COR-L47 (cell line): ENCODE measurements around the gene CSTB.

Source experiments
- DNase-seq: peaks from one replicate; lab custom pipeline; 2025; lab: John Stamatoyannopoulos, UW

CSTB gene

DNA sequence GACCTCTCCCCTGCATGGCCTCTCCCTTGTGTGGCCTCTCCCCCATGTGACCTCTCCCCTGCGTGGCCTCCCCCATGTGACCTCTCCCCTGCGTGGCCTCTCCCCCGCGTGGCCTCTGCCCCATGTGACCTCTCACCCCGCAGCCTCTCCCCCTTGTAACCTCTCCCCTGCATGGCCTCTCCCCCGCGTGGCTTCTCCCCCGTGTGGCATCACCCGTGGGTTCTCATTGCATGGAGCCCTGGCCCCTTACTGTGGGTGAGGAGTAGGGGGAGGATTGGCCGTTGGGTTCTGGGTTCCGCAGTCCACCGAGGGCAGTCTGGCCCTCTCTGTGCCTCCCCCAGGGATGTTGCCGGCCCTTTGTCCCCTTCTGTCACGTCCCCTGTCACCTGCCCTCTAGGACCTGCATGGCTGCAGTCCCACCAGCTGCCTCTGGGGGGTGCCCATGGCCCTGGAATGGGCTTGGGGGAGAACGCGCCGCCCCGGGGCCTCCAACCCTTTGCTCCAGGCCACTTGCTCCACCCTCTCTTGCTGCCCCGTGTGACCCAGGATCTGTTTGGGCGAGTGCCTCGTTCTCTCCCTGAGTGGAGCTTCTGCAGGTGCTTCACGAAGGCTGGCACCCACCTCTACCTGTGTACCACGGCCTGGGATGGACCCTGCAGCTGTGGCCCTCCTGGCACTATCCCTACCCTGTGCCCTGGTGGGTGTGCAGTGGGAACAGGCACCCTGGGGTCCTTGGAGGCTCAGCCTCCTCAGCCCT, 34.6 kb upstream of the CSTB start:
- DNase-seq: peak; percentile 64

- DNase-seq: no peak
Observed at GRCh38 chr21:43809853-43810504, 33.9 kb upstream of the CSTB start.

DNA sequence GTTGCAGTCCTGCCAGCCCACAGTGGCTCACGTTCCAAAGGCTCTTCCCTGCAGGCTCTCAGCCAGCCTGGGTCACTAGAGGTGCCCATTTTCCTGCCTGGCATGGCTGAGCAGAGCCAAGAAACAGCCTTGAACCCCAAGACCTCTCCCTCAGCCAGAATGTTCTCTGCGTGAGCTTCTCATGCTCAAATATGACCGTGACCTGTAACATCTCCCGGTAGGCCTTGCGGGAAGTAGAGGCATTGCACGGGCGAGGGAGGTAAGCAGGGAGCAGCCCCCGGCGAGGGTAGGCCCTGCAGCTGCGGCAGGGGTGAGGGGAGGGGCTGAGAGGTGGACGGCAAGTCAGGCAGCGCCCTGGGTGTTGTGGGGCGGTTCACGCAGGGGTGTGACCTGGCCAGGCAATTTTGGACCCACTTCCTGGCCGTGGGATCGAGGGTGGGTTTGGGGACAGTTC, 33.3 kb upstream of the CSTB start:
- no peak for DNase-seq

- DNase-seq: no peak
Observed at GRCh38 chr21:43808832-43809251, 32.7 kb upstream of the CSTB start.

GRCh38 chr21:43808367-43808766, 32.3 kb upstream of the CSTB start:
- no peak for DNase-seq

DNA sequence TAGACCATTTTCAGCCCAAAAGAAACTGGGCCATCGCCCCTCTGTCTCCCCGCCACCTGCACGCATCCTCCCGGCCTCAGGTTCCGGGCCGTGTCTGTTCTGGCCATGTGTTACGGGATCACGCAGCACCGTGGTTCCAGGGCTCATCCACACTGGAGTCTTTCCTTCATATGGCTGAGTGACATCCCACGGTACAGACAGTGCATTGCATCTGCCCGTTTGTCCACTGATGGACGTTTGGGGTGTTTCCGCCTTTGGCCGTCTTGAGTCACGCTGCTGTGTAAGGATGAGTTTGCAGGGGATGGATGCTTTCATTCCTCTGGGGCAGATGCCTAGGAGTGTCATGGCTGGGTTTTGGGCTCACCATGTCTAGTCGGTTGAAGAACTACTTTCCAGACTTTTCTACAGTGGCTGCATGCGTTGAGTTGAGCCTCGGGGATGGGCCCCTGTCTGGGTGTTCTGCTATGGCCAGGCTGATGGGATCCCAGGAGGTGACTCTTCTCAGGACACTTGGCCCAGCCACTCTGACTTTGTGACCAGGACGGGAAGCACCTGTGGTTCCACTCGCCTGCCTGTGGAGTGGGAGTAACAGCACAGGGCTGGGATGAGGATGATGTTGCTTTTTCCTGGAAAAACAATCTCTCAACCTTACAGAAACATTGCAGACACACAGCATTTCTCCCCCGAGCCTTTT, 30.1 kb upstream of the CSTB start:
- no peak for DNase-seq

GRCh38 chr21:43805275-43805800, 29.2 kb upstream of the CSTB start:
- no peak for DNase-seq

DNA sequence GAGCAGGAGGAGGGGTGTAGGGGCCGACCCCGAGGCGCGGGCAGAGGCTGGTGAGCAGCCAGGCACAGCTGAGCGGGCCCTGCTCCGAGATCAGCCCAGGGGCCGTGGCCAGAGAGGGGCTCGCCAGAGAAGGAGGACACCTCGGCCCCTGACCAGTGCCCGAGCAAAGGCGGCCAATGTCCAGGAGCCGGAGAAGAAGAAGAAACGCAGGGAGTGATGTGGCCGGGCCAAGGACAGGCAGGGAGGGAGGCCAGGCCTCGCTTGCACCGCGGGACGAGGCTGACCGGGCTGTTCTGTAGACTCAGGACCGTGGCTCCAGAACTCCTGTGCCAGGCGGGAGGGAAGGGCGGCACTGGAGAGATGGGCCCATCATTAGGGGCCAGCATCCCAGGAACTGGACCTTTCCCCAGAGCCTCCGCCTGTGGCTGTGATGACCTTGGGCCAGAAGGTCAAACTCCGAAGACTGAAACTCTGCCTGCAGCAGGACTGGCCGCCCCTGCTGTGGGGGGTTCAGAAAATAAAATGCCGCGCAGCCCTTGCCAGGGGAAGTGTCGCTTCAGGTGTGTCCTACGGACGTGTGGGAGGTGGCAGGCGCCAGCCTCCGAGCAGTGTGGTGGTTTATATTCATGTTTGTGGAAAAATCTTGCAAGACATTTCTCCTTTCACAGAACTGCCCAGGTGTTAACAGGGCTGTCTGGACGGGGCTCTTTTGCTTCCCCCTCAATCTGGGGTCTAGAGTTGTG, 27.6 kb upstream of the CSTB start:
- DNase-seq: no peak

GRCh38 chr21:43802713-43803313, 26.7 kb upstream of the CSTB start:
- DNase-seq: no peak

DNA sequence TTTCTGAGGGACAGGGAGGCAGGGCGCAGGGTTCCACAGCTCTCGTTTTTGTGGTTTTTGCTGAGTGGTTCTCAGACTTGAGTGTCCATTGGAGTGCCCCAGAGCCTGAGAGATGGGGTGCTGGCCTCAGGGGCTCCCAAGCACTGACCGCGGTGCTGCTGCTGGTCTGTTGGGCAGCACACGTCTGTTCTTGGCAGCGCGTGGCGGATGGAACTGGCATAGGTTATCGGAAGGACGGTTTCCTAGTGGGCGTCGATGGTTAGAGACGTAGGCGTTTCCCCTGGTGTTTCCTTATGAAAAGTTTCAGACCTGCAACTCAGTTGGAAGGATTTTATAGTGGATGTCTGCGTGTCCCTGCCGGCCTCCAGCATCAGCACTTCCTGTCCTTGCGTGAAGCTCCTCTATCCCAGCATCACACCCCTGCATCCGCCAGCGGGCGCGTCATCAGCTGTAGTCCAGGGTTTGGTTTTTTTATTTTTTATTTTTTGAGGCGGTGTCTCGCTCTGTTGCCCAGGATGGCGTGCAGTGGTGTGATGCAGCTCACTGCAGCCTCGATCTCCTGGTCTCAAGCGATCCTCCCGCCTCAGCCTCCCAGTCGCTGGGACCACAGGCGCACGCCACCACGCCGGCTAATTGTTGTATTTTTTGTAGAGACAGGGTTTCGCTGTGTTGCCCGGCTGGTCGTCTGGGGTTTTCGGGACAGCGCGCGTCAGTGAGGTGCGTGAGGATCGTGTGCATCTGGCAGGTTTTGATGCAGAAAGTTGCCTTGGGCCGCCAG, 25.1 kb upstream of the CSTB start:
- no peak for DNase-seq

DNA sequence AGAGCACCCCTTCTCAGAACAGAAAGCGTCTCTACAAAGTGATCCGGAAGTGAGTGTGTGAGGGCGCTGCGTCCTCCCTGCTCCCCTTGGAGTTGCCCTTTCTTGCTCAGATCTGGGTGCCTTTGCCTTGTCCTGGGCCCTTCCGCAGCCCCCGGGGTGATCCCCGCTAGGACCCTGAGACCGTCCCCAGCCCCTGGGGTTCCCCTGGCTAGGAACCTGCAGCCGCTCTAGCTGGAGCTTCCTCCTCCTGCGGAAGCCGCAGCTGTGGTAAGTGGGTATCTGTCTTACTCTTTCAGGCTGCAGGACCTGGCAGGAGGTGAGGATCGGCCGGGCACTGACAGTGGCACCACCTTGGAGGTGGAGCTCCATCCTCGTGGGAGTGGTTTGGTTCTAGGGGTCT, 24.5 kb upstream of the CSTB start:
- DNase-seq: no peak

DNA sequence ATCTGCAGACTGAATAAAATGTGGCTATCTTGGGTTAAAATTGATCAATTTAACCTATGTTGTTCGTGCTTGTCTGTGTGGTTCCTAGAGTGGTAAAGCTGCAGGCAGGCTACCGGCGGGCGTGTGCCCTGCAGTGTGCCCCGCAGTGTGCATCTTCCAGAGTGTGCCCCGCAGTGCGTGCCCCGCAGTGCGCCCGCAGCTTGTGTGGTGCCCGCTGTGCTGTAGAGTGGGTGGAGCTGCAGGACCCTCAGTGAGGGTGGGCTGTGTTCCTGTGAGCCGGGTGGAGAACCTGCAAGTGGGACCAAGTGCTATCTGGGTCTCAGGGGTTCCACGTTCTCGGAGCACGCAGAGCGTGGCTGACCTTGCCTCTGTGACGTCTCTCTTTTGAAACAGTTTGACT, 24.0 kb upstream of the CSTB start:
- no peak for DNase-seq

- DNase-seq: no peak
Observed at GRCh38 chr21:43799301-43799840, 23.3 kb upstream of the CSTB start.

- no peak for DNase-seq
Observed at GRCh38 chr21:43797925-43798715, 22.0 kb upstream of the CSTB start.

GRCh38 chr21:43797415-43797814, 21.3 kb upstream of the CSTB start:
- DNase-seq: no peak

- no peak for DNase-seq
Observed at GRCh38 chr21:43794857-43795256, 18.7 kb upstream of the CSTB start.

DNA sequence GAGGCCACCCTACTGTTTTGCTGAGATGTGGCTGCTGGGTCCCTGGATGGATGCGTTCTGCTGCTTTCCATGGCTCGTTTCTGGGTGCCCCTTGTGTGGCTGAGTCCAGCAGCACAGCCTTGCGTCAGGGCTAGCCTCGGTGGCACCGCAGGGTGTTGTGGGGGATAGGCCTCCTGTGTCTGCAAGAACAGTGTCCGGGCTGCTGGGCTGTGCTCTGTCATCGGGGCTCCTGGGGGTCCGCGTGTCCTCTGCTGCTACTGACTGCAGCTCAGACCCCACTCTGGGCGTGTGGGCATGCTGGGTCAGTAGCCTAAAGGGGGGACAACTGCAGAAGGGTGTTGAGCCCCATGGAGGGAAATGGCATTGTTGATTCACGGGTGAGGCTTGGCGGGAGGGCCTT, 18.2 kb upstream of the CSTB start:
- no peak for DNase-seq

- DNase-seq: no peak
Observed at GRCh38 chr21:43793243-43793642, 17.1 kb upstream of the CSTB start.

GRCh38 chr21:43792406-43792805, 16.3 kb upstream of the CSTB start:
- DNase-seq: no peak

DNA sequence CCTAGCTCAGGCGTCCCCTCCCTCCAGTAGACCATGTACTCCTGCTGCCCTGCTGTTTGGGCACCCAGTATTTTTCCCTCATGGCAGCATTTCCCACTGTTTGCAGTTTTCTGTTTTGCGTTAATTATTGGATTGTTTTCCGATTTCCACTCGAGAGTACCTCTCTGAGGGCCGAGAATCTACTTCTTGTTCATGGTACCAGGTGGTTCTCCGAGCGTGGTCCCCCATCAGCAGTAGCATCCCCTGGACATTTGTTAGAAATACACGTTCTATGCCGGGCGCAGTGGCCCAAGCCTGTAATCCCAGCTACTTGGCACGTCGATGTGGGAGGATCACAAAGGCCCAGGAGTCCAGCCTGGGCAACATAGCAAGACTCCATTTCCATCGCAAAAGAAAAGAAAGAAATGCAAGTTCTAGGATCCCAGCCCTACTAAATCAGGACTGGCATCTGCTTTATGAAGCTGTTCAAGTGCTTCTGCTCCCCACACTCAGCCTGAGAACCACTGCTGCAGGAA, 14.0 kb upstream of the CSTB start:
- no peak for DNase-seq
